Spinal cord (tissue), 10 donors: ENCODE data around the gene MTUS2. TPM values are rescaled to one million over a fixed set of nuclear protein-coding genes. Genes with fewer than 3 reads are reported as not detected.

Experiments used
- DNase-seq, 6 donors: peaks; one replicate each; pipeline versions ENCODE4 v3.0.0 to v3.0.0-alpha.2; 2013 to 2015; ENCODE audit warnings: low spot score in 6 of 6, low read depth in 4 of 6
- H3K27ac ChIP-seq: one replicate; pipeline ENCODE4 v1.5.1; 2013; ENCODE audit warnings: low read depth, low read length, control low read depth
- H3K27me3 ChIP-seq: one replicate; pipeline ENCODE4 v1.6.1; 2013; ENCODE audit warnings: low read length; ENCODE audit not compliant: control insufficient read depth, insufficient read depth
- H3K36me3 ChIP-seq: one replicate; pipeline ENCODE4 v1.6.1; 2013; ENCODE audit warnings: low read length; ENCODE audit not compliant: control insufficient read depth, insufficient read depth
- H3K4me1 ChIP-seq: one replicate; pipeline ENCODE4 v1.6.1; 2013; ENCODE audit warnings: low read length; ENCODE audit not compliant: control insufficient read depth, insufficient read depth
- H3K4me3 ChIP-seq: one replicate; pipeline ENCODE4 v1.5.1; 2013; ENCODE audit warnings: low read depth, low read length, control low read depth
- H3K9me3 ChIP-seq: one replicate; pipeline ENCODE4 v1.6.1; 2013; ENCODE audit warnings: low read length; ENCODE audit not compliant: control insufficient read depth, insufficient read depth
- WGBS: methylation state at CpG from one replicate; pipeline ENCODE4 v1.1.5; 2013; ENCODE audit warnings: missing lambda C conversion rate; ENCODE audit not compliant: insufficient coverage; 5-methylcytosine and 5-hydroxymethylcytosine counted together
- polyA plus RNA-seq, 2 donors: library from polyadenylated mRNA; unstranded; fragments of 120-200 nt; gene quantifications; one replicate each; pipeline ENCODE4 v1.2.1, GENCODE V29; 2013; ENCODE audit not compliant: insufficient read length in 2 of 2
- total RNA-seq, 2 donors: library from RNA; depleted of rRNA in 1 of 2; stranded (reverse); fragments of 120-200 nt in 1 of 2; fragments of >200 nt in 1 of 2; gene quantifications; one replicate each; pipeline versions ENCODE4 v1.2.3 to v1.2.4, GENCODE V29; 2013 to 2014
- donor health status: healthy.

MTUS2 gene
- total and polyA plus RNA-seq, 4 donors, result 4.6 to 12.5 (median 10.1) TPM

GRCh38 chr13:29281932-29282495, 461.9 kb downstream of the MTUS2 start:
- Histone ChIP-seq H3K4me3 (no peak overlapping the region), H3K27me3 (no peaks in the 10 kb centered on the region), H3K9me3 (no peaks in the 10 kb centered on the region), H3K36me3 (no peaks in the 10 kb centered on the region), H3K4me1 (no peaks in the 10 kb centered on the region), H3K27ac (no peak overlapping the region)
- DNase-seq, result no peak
- 88% methylated on average over 4 of the region's 5 CpGs for WGBS

- DNase-seq, result no peak
- Histone ChIP-seq H3K27me3 (no peaks in the 10 kb centered on the region), H3K36me3 (no peaks in the 10 kb centered on the region), H3K27ac (no peak overlapping the region), H3K4me3 (no peak overlapping the region), H3K4me1 (no peaks in the 10 kb centered on the region), H3K9me3 (no peaks in the 10 kb centered on the region)
These were observed 464.6 kb downstream of the MTUS2 start for GRCh38 chr13:29284726-29285125.

GRCh38 chr13:29287237-29287636, 467.1 kb downstream of the MTUS2 start:
- Histone ChIP-seq H3K36me3 (no peaks in the 10 kb centered on the region), H3K9me3 (no peaks in the 10 kb centered on the region), H3K27ac (no peak overlapping the region), H3K4me1 (no peaks in the 10 kb centered on the region), H3K27me3 (no peaks in the 10 kb centered on the region), H3K4me3 (no peak overlapping the region)
- DNase-seq, result no peak
- 83% methylated on average over 2 of the region's 5 CpGs for WGBS

GRCh38 chr13:29292045-29292444, 471.9 kb downstream of the MTUS2 start:
- 67% methylated on average over 1 of the region's 3 CpGs for WGBS
- H3K4me3 ChIP-seq, result no peak overlapping the region
- DNase-seq, result peak in 1 of 6 donors; percentile 32

GRCh38 chr13:29294821-29295220, 474.7 kb downstream of the MTUS2 start:
- Histone ChIP-seq H3K9me3 (no peaks in the 10 kb centered on the region), H3K36me3 (no peaks in the 10 kb centered on the region), H3K4me3 (no peak overlapping the region), H3K27me3 (no peaks in the 10 kb centered on the region), H3K27ac (no peak overlapping the region), H3K4me1 (no peaks in the 10 kb centered on the region)
- DNase-seq, result peak in 2 of 6 donors; percentile 37 to 49
- WGBS, result no CpG with 5 or more reads among the region's 1 CpG

More at GRCh38 chr13:29292045-29292444, 471.9 kb downstream of the MTUS2 start:
- Histone ChIP-seq H3K36me3 (no peaks in the 10 kb centered on the region), H3K27me3 (no peaks in the 10 kb centered on the region), H3K27ac (no peak overlapping the region), H3K4me1 (no peaks in the 10 kb centered on the region), H3K9me3 (no peaks in the 10 kb centered on the region)

- H3K36me3 ChIP-seq, result no peaks in the 10 kb centered on the region
- H3K4me1 ChIP-seq, result no peaks in the 10 kb centered on the region
- no peak overlapping the region for H3K27ac ChIP-seq
- 33% methylated on average over 1 of the region's 1 CpG for WGBS
- H3K4me3 ChIP-seq, result no peak overlapping the region
- no peaks in the 10 kb centered on the region for H3K27me3 ChIP-seq
- H3K9me3 ChIP-seq, result peaks cover 2% of the 10 kb centered on the region
- no peak for DNase-seq
These were observed 480.9 kb downstream of the MTUS2 start for GRCh38 chr13:29301027-29301426.

GRCh38 chr13:29304148-29304547, 484.0 kb downstream of the MTUS2 start:
- no peak for DNase-seq
- Histone ChIP-seq H3K27me3 (no peaks in the 10 kb centered on the region), H3K36me3 (no peaks in the 10 kb centered on the region), H3K27ac (no peak overlapping the region), H3K9me3 (peaks cover 4% of the 10 kb centered on the region), H3K4me1 (no peaks in the 10 kb centered on the region), H3K4me3 (no peak overlapping the region)

GRCh38 chr13:29310806-29311205, 490.7 kb downstream of the MTUS2 start:
- 93% methylated on average over 2 of the region's 2 CpGs for WGBS
- DNase-seq, result no peak
- H3K27me3 ChIP-seq, result no peaks in the 10 kb centered on the region

GRCh38 chr13:29315847-29316246, 495.7 kb downstream of the MTUS2 start:
- 83% methylated on average over 2 of the region's 2 CpGs for WGBS
- no peaks in the 10 kb centered on the region for H3K36me3 ChIP-seq
- H3K27ac ChIP-seq, result no peak overlapping the region
- H3K4me1 ChIP-seq, result no peaks in the 10 kb centered on the region
- DNase-seq, result no peak
- no peaks in the 10 kb centered on the region for H3K27me3 ChIP-seq
- no peaks in the 10 kb centered on the region for H3K9me3 ChIP-seq
- H3K4me3 ChIP-seq, result no peak overlapping the region

More at GRCh38 chr13:29310806-29311205, 490.7 kb downstream of the MTUS2 start:
- H3K36me3 ChIP-seq, result no peaks in the 10 kb centered on the region
- no peak overlapping the region for H3K4me3 ChIP-seq
- H3K4me1 ChIP-seq, result no peaks in the 10 kb centered on the region
- no peak overlapping the region for H3K27ac ChIP-seq
- peaks cover 2% of the 10 kb centered on the region for H3K9me3 ChIP-seq

- Histone ChIP-seq H3K27ac (no peak overlapping the region), H3K4me3 (no peak overlapping the region), H3K27me3 (no peaks in the 10 kb centered on the region), H3K4me1 (no peaks in the 10 kb centered on the region), H3K9me3 (no peaks in the 10 kb centered on the region), H3K36me3 (no peaks in the 10 kb centered on the region)
- WGBS, result no CpG with 5 or more reads among the region's 5 CpGs
- peak in 1 of 6 donors; percentile 6 for DNase-seq
These were observed 497.7 kb downstream of the MTUS2 start for GRCh38 chr13:29317828-29318227.
